Muscle of leg (tissue), 11 donors: ENCODE measurements around the gene CKM. TPM values are rescaled to one million over a fixed set of nuclear protein-coding genes. Genes with fewer than 3 reads are reported as not detected.

Experiments used
- DNase-seq: peaks from one replicate; pipeline ENCODE4 v3.0.0; 2013
- H3K27ac ChIP-seq: one replicate; pipeline ENCODE4 v1.5.1; 2013; ENCODE audit warnings: mild to moderate bottlenecking, low read length, control low read depth
- H3K27me3 ChIP-seq: one replicate; pipeline ENCODE4 v1.6.1; 2013; ENCODE audit warnings: low read length; ENCODE audit not compliant: control insufficient read depth, insufficient read depth
- H3K36me3 ChIP-seq: one replicate; pipeline ENCODE4 v1.6.1; 2013; ENCODE audit warnings: low read length; ENCODE audit not compliant: control insufficient read depth, insufficient read depth
- H3K4me1 ChIP-seq: one replicate; pipeline ENCODE4 v1.6.1; 2013; ENCODE audit warnings: low read length; ENCODE audit not compliant: control insufficient read depth, insufficient read depth
- H3K4me3 ChIP-seq: one replicate; pipeline ENCODE4 v1.5.1; 2013; ENCODE audit warnings: low read length, control low read depth
- H3K9me3 ChIP-seq: replicated peaks from 2 replicates; pipeline ENCODE4 v1.6.1; 2013; ENCODE audit warnings: low read depth, low read length; ENCODE audit not compliant: control insufficient read depth
- WGBS: methylation state at CpG from one replicate; pipeline ENCODE4 v1.1.5; 2013; ENCODE audit warnings: missing lambda C conversion rate; ENCODE audit not compliant: insufficient coverage; 5-methylcytosine and 5-hydroxymethylcytosine counted together
- polyA plus RNA-seq, 8 donors: library from polyadenylated mRNA; unstranded; fragments of 120-200 nt; gene quantifications; one replicate each; pipeline versions ENCODE4 v1.2.1 to v1.2.3, GENCODE V29; 2013; ENCODE audit warnings: inconsistent platforms in 1 of 8, low replicate concordance in 1 of 8; ENCODE audit not compliant: insufficient read length in 8 of 8, insufficient read depth in 1 of 8
- total RNA-seq: library from RNA; stranded (reverse); fragments of 120-200 nt; gene quantifications from one replicate; pipeline ENCODE4 v1.2.4, GENCODE V29; 2013

CKM gene
- total and polyA plus RNA-seq, 9 donors: 1,629 to 3,729 (median 3,004) TPM

- WGBS: 79% methylated on average over 14 of the region's 17 CpGs
- no peak overlapping the region for H3K4me3 ChIP-seq
- peaks cover 44% of the 10 kb centered on the region for H3K36me3 ChIP-seq
- no peak overlapping the region for H3K27ac ChIP-seq
- no peaks in the 10 kb centered on the region for H3K9me3 ChIP-seq
- peaks cover 21% of the 10 kb centered on the region for H3K27me3 ChIP-seq
- no peaks in the 10 kb centered on the region for H3K4me1 ChIP-seq
- no peak for DNase-seq
Measured at GRCh38 chr19:45350477-45351058, 27.9 kb upstream of the CKM start.

GRCh38 chr19:45349430-45349941 is 26.8 kb upstream of the CKM start:
- DNase-seq: no peak
- Histone ChIP-seq H3K4me1 (no peaks in the 10 kb centered on the region), H3K4me3 (no peak overlapping the region), H3K36me3 (peaks cover 37% of the 10 kb centered on the region), H3K27me3 (peaks cover 31% of the 10 kb centered on the region), H3K9me3 (no peaks in the 10 kb centered on the region), H3K27ac (no peak overlapping the region)
- WGBS: 82% methylated on average over 17 of the region's 17 CpGs

- Histone ChIP-seq H3K27me3 (peaks cover 34% of the 10 kb centered on the region), H3K4me1 (no peaks in the 10 kb centered on the region), H3K36me3 (peaks cover 33% of the 10 kb centered on the region), H3K27ac (no peak overlapping the region), H3K9me3 (no peaks in the 10 kb centered on the region), H3K4me3 (no peak overlapping the region)
- no peak for DNase-seq
- 57% methylated on average over 3 of the region's 3 CpGs for WGBS
Measured at GRCh38 chr19:45349126-45349415, 26.4 kb upstream of the CKM start.

GRCh38 chr19:45348367-45349125 is 25.9 kb upstream of the CKM start:
- Histone ChIP-seq H3K36me3 (peaks cover 28% of the 10 kb centered on the region), H3K27me3 (peaks cover 34% of the 10 kb centered on the region), H3K27ac (no peak overlapping the region), H3K4me1 (no peaks in the 10 kb centered on the region), H3K9me3 (no peaks in the 10 kb centered on the region), H3K4me3 (no peak overlapping the region)
- DNase-seq: no peak
- 79% methylated on average over 17 of the region's 23 CpGs for WGBS

- DNase-seq: no peak
- WGBS: 73% methylated on average over 25 of the region's 25 CpGs
- Histone ChIP-seq H3K27me3 (peaks cover 37% of the 10 kb centered on the region), H3K9me3 (no peaks in the 10 kb centered on the region), H3K4me3 (no peak overlapping the region), H3K27ac (no peak overlapping the region), H3K36me3 (peaks cover 20% of the 10 kb centered on the region), H3K4me1 (no peaks in the 10 kb centered on the region)
Measured at GRCh38 chr19:45347570-45348366, 25.1 kb upstream of the CKM start.

GRCh38 chr19:45346449-45346848 is 23.8 kb upstream of the CKM start:
- H3K36me3 ChIP-seq: peaks cover 10% of the 10 kb centered on the region
- H3K9me3 ChIP-seq: no peaks in the 10 kb centered on the region
- H3K27me3 ChIP-seq: peaks cover 49% of the 10 kb centered on the region
- no peak overlapping the region for H3K27ac ChIP-seq
- DNase-seq: no peak
- 24% methylated on average over 23 of the region's 27 CpGs for WGBS
- H3K4me3 ChIP-seq: no peak overlapping the region
- no peaks in the 10 kb centered on the region for H3K4me1 ChIP-seq

- WGBS: 80% methylated on average over 15 of the region's 15 CpGs
Measured at GRCh38 chr19:45345506-45345860, 22.8 kb upstream of the CKM start.

GRCh38 chr19:45344621-45345505 is 22.2 kb upstream of the CKM start:
- Histone ChIP-seq H3K36me3 (peaks cover 3% of the 10 kb centered on the region), H3K4me1 (peaks cover 4% of the 10 kb centered on the region), H3K4me3 (no peak overlapping the region), H3K9me3 (no peaks in the 10 kb centered on the region), H3K27ac (no peak overlapping the region), H3K27me3 (peaks cover 64% of the 10 kb centered on the region)
- WGBS: 37% methylated on average over 12 of the region's 15 CpGs
- no peak for DNase-seq

More at GRCh38 chr19:45345506-45345860, 22.8 kb upstream of the CKM start:
- Histone ChIP-seq H3K9me3 (no peaks in the 10 kb centered on the region), H3K27me3 (peaks cover 57% of the 10 kb centered on the region), H3K36me3 (peaks cover 7% of the 10 kb centered on the region), H3K4me1 (peaks cover 2% of the 10 kb centered on the region), H3K4me3 (no peak overlapping the region), H3K27ac (no peak overlapping the region)
- no peak for DNase-seq

GRCh38 chr19:45342911-45343310 is 20.2 kb upstream of the CKM start:
- peaks cover 65% of the 10 kb centered on the region for H3K27me3 ChIP-seq
- no peaks in the 10 kb centered on the region for H3K9me3 ChIP-seq
- no peak overlapping the region for H3K27ac ChIP-seq
- no peak for DNase-seq
- H3K36me3 ChIP-seq: no peaks in the 10 kb centered on the region
- peaks cover 7% of the 10 kb centered on the region for H3K4me1 ChIP-seq
- H3K4me3 ChIP-seq: no peak overlapping the region
- 49% methylated on average over 9 of the region's 13 CpGs for WGBS
